B cell (primary cell): ENCODE measurements around the gene NDOR1. TPM values are rescaled to one million over a fixed set of nuclear protein-coding genes. Genes with fewer than 3 reads are reported as not detected.

Experiments
- ATAC-seq: fragments of 200-7000 bp; cut with Tn5 transposase; one replicate; pipeline ENCODE4 v1.10.0; 2021; ENCODE audit warnings: low read depth, mild to moderate bottlenecking, moderate number of reproducible peaks, moderate library complexity
- CTCF ChIA-PET: fragments of 350-600 bp; sonication (Branson Sonifier 250); formaldehyde crosslinking; loops from one replicate; lab custom pipeline; 2021; ENCODE audit warnings: antibody characterized with exemption, inconsistent platforms; lab: Charles Lee
- POLR2A ChIA-PET: fragments of 350-600 bp; sonication (Branson Sonifier 250); formaldehyde crosslinking; loops from one replicate; lab custom pipeline; 2021; ENCODE audit warnings: antibody characterized with exemption; lab: Charles Lee
- DNase-seq: peaks from one replicate; pipeline ENCODE4 v3.0.0; 2013
- H2AFZ ChIP-seq: 2 replicates; pipeline ENCODE4 v1.6.1; 2012; ENCODE audit warnings: mild to moderate bottlenecking, low read depth, low read length; ENCODE audit not compliant: insufficient read depth, poor library complexity, severe bottlenecking
- H3K27ac ChIP-seq, 2 donors: 1 replicate in 1 of 2; 2 replicates in 1 of 2; pipeline ENCODE4 v1.5.1; 2012 to 2013; ENCODE audit warnings: low read length in 2 of 2, mild to moderate bottlenecking in 2 of 2, moderate library complexity in 1 of 2
- H3K27me3 ChIP-seq, 4 experiments: fragments of 200-600 bp in 1 of 4; sonication (generic) in 1 of 4; replicated peaks in 1 of 4; 1 replicate in 2 of 4; 2 replicates in 2 of 4; pipeline versions ENCODE4 v1.6.1 to v1.7.0; 2013 to 2016; ENCODE audit warnings: low read length in 3 of 4, mild to moderate bottlenecking in 2 of 4, mixed read lengths in 1 of 4, moderate library complexity in 1 of 4; ENCODE audit not compliant: insufficient read depth in 4 of 4, control insufficient read depth in 3 of 4; ENCODE audit errors: control extremely low read depth in 1 of 4
- H3K36me3 ChIP-seq, 2 experiments: replicated peaks in 1 of 2; 1 replicate in 1 of 2; 2 replicates in 1 of 2; pipeline versions ENCODE4 v1.6.1 to v1.7.1; 2013; ENCODE audit warnings: low read length in 1 of 2; ENCODE audit not compliant: insufficient read depth in 2 of 2, control insufficient read depth in 1 of 2; ENCODE audit errors: control extremely low read depth in 1 of 2, extremely low read depth in 1 of 2
- H3K4me1 ChIP-seq, 2 donors: fragments of 200-600 bp in 1 of 2; sonication (generic) in 1 of 2; 1 replicate in 1 of 2; 2 replicates in 1 of 2; pipeline versions ENCODE4 v1.5.1 to v1.6.1; 2013 to 2017; ENCODE audit warnings: low read length in 2 of 2; ENCODE audit not compliant: control insufficient read depth in 2 of 2, insufficient read depth in 2 of 2
- H3K4me2 ChIP-seq: replicated peaks from 2 replicates; pipeline ENCODE3; 2012; ENCODE audit warnings: mild to moderate bottlenecking, low read depth, low read length; ENCODE audit not compliant: poor library complexity, severe bottlenecking
- H3K4me3 ChIP-seq, 5 experiments: fragments of 200-600 bp in 1 of 5; sonication (generic) in 1 of 5; 1 replicate in 3 of 5; 2 replicates in 2 of 5; pipeline versions ENCODE4 v1.5.1 to v1.7.0; 2011 to 2016; ENCODE audit warnings: low read length in 4 of 5, mild to moderate bottlenecking in 4 of 5, low read depth in 2 of 5, control low read depth in 1 of 5, moderate library complexity in 1 of 5; ENCODE audit not compliant: insufficient read depth in 1 of 5; ENCODE audit errors: control extremely low read depth in 1 of 5, extremely low read depth in 1 of 5
- H3K79me2 ChIP-seq: fragments of 200-600 bp; sonication (generic); one replicate; pipeline ENCODE4 v1.6.0; 2016; ENCODE audit warnings: low read length; ENCODE audit not compliant: control insufficient read depth, insufficient read depth
- H3K9ac ChIP-seq: fragments of 200-600 bp; sonication (generic); 2 replicates; pipeline ENCODE4 v1.6.1; 2017; ENCODE audit warnings: mild to moderate bottlenecking, low read length, moderate library complexity
- H3K9me3 ChIP-seq, 3 donors: one replicate each; pipeline versions ENCODE4 v1.6.1 to v1.7.1; 2013; ENCODE audit warnings: low read length in 2 of 3; ENCODE audit not compliant: control insufficient read depth in 2 of 3, insufficient read depth in 1 of 3; ENCODE audit errors: control extremely low read depth in 1 of 3
- H4K20me1 ChIP-seq: 2 replicates; pipeline ENCODE4 v1.6.0; 2012; ENCODE audit warnings: mild to moderate bottlenecking, low read length; ENCODE audit not compliant: insufficient read depth, control insufficient read depth, poor library complexity, severe bottlenecking
- H3K27ac Mint-ChIP-seq: one replicate; pipeline ENCODE4 v1.8.0; 2021; ENCODE audit warnings: mixed read lengths
- H3K27me3 Mint-ChIP-seq: one replicate; pipeline ENCODE4 v1.8.0; 2021; ENCODE audit warnings: mixed read lengths
- H3K4me1 Mint-ChIP-seq: one replicate; pipeline ENCODE4 v1.8.0; 2021; ENCODE audit warnings: mixed read lengths
- H3K4me3 Mint-ChIP-seq: one replicate; pipeline ENCODE4 v1.8.0; 2021; ENCODE audit warnings: mixed read lengths
- H3K9me3 Mint-ChIP-seq: one replicate; pipeline ENCODE4 v1.8.0; 2022; ENCODE audit warnings: mixed read lengths; ENCODE audit not compliant: insufficient read depth
- EZH2 ChIP-seq: IDR thresholded peaks from 2 replicates; pipeline ENCODE4 v1.6.1; 2012; ENCODE audit warnings: borderline replicate concordance, low read depth, mild to moderate bottlenecking, moderate library complexity, low read length; ENCODE audit not compliant: insufficient read depth, poor library complexity, severe bottlenecking
- WGBS: methylation state at CpG from one replicate; pipeline ENCODE4 v1.1.5; 2013; ENCODE audit warnings: missing lambda C conversion rate; ENCODE audit not compliant: insufficient coverage; 5-methylcytosine and 5-hydroxymethylcytosine counted together
- intact Hi-C: fragments of 100-400 bp; cut with micrococcal nuclease; formaldehyde crosslinking; loops from one replicate; pipeline ENCODE4 v1.10.0; 2022
- polyA plus RNA-seq: library from polyadenylated mRNA; depleted of rRNA; stranded (reverse); fragments of >200 nt; gene quantifications from 2 replicates; pipeline ENCODE4 v1.2.3, GENCODE V29; 2012
- total RNA-seq, 2 donors: library from RNA; stranded (reverse); fragments of 120-200 nt in 1 of 2; gene quantifications; 1 replicate in 1 of 2; 2 replicates in 1 of 2; pipeline versions ENCODE4 v1.2.3 to v1.2.4, GENCODE V29; 2013 to 2022
- TF ChIP-seq, protein P1 (sequence below): fragments of 200-600 bp; IDR thresholded peaks from one replicate; pipeline ENCODE4 v1.8.0; 2022; ENCODE audit warnings: antibody characterized with exemption, mild to moderate bottlenecking

NDOR1 gene
- total and polyA plus RNA-seq, 2 donors (not counting 1 experiment from before 2014, with no cell fraction given) = 36.4 to 40.9 TPM

DNA sequence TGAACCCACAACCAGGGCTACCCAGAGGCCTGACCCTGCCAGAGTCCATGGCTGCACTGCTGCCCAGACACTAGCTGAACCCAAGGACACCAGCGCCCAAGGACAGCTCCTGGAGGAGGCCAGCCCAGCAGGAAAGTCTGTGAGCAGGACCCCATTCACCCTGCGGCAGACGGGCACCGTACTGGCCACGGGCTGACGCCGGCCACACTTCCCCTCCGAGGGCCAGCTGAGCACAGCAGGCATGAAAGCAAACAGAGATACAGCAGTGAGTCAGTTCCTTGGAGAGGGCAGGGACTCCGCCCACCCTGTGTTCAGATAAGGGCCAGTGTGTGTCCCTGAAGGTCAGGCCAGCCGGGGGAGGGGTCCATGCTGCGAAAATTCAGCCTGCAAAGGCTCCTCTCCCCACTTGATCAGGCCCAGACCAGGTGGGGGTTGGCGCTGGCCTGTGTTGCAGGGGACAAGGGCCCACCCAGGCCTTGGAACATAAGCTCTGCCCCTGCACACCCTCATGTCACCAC lies 13.3 kb downstream of the NDOR1 start:
- CTCF ChIA-PET = interaction anchor here (0.7 to 0.9 kb wide), 3 partner anchors 10 to 225 kb away, joined by 3 to 7 read pairs (median 3); no protein-coding TSS in a partner anchor
- DNase-seq (no peak), ATAC-seq (no peak)
- H4K20me1 ChIP-seq = no peaks in the 10 kb centered on the region
- no peaks in the 10 kb centered on the region for H3K27me3 Mint-ChIP-seq
- H3K4me3 ChIP-seq = no peak overlapping the region
- no peak overlapping the region for H3K4me3 Mint-ChIP-seq
- WGBS = 93% methylated on average over 12 of the region's 12 CpGs
- no peaks in the 10 kb centered on the region for H3K79me2 ChIP-seq
- H3K4me1 ChIP-seq = peaks cover 6 to 14% of the 10 kb centered on the region in 2 donors
- no peaks in the 10 kb centered on the region for H3K27me3 ChIP-seq
- intact Hi-C loops = no loop called here
- no peak overlapping the region for H2AFZ ChIP-seq
- H3K4me1 Mint-ChIP-seq = peaks cover 10% of the 10 kb centered on the region
- no peak overlapping the region for H3K27ac ChIP-seq
- H3K27ac Mint-ChIP-seq = no peak overlapping the region
- H3K9ac ChIP-seq = no peak overlapping the region
- H3K36me3 ChIP-seq = no peaks in the 10 kb centered on the region
- H3K4me2 ChIP-seq = no peak overlapping the region
- H3K9me3 Mint-ChIP-seq = no peaks in the 10 kb centered on the region
- no peaks in the 10 kb centered on the region for H3K9me3 ChIP-seq
- TF ChIP-seq, protein P1, sequence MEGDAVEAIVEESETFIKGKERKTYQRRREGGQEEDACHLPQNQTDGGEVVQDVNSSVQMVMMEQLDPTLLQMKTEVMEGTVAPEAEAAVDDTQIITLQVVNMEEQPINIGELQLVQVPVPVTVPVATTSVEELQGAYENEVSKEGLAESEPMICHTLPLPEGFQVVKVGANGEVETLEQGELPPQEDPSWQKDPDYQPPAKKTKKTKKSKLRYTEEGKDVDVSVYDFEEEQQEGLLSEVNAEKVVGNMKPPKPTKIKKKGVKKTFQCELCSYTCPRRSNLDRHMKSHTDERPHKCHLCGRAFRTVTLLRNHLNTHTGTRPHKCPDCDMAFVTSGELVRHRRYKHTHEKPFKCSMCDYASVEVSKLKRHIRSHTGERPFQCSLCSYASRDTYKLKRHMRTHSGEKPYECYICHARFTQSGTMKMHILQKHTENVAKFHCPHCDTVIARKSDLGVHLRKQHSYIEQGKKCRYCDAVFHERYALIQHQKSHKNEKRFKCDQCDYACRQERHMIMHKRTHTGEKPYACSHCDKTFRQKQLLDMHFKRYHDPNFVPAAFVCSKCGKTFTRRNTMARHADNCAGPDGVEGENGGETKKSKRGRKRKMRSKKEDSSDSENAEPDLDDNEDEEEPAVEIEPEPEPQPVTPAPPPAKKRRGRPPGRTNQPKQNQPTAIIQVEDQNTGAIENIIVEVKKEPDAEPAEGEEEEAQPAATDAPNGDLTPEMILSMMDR = no peak
- TF ChIP-seq EZH2 = no peak
- POLR2A ChIA-PET = interaction anchor here (0.7 kb wide), 1 partner anchor 241 kb away, joined by 6 read pairs; the partner anchor contains the start of gene NSMF

DNA sequence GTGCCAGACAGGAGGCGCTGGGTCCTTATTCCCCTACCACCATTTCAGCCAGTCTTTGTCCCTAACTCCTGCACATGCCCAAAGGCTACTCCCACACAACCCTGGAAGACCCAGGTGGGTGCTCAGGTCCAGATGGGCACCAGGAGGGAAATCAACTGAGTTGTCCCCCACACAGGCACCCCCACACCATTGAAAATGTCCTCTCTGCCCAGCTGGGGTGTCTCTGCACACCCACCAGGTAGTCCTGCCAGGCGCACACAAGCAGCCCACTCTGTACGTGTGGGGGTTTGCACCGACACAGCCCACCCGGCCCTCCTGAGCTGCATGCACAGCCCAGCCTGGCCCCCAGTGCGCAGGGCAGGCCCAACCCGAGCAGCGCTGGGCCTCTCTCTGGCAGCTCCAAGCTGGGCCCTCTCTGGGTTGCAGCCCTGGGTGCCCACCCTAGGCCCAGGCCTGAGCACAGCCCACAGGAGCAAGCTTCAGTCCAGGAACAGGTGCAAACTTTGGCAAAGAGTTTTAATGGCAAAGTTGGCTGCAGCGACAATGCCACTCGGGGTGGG lies 14.3 kb downstream of the NDOR1 start:
- no peak for ATAC-seq
- Histone ChIP-seq H3K79me2 (no peaks in the 10 kb centered on the region), H3K4me2 (no peak overlapping the region), H4K20me1 (no peaks in the 10 kb centered on the region), H3K27me3 (no peaks in the 10 kb centered on the region), H3K9ac (no peak overlapping the region), H3K4me3 (no peak overlapping the region), H3K9me3 (no peaks in the 10 kb centered on the region), H3K4me1 (peaks cover 9 to 20% of the 10 kb centered on the region in 2 donors), H3K27ac (no peak overlapping the region), H2AFZ (no peak overlapping the region), H3K36me3 (no peaks in the 10 kb centered on the region)
- TF ChIP-seq, protein P1 = no peak
- no peak for TF ChIP-seq EZH2
- ChIA-PET POLR2A (interaction anchor here (0.7 to 1.1 kb wide), 3 partner anchors 19 to 539 kb away, joined by 3 to 10 read pairs (median 5); partner anchors contain the start of gene TPRN), CTCF (interaction anchor here (0.9 kb wide), 1 partner anchor 11 kb away, joined by 3 read pairs; no protein-coding TSS in a partner anchor)
- Mint-ChIP-seq H3K27me3 (no peaks in the 10 kb centered on the region), H3K4me3 (no peak overlapping the region), H3K27ac (no peak overlapping the region), H3K9me3 (no peaks in the 10 kb centered on the region), H3K4me1 (peaks cover 12% of the 10 kb centered on the region)
- no peak for DNase-seq
- WGBS = 96% methylated on average over 10 of the region's 10 CpGs
- intact Hi-C loops = loop anchor here (5.0 kb wide), 1 partner anchor 387 kb away; the partner anchor contains the start of gene ARRDC1
